ENCODE measurements around the gene ZNF593.
A peak's percentile ranks its signal among the peaks of the same experiment; 100 is the strongest.

ZNF593 gene

DNA sequence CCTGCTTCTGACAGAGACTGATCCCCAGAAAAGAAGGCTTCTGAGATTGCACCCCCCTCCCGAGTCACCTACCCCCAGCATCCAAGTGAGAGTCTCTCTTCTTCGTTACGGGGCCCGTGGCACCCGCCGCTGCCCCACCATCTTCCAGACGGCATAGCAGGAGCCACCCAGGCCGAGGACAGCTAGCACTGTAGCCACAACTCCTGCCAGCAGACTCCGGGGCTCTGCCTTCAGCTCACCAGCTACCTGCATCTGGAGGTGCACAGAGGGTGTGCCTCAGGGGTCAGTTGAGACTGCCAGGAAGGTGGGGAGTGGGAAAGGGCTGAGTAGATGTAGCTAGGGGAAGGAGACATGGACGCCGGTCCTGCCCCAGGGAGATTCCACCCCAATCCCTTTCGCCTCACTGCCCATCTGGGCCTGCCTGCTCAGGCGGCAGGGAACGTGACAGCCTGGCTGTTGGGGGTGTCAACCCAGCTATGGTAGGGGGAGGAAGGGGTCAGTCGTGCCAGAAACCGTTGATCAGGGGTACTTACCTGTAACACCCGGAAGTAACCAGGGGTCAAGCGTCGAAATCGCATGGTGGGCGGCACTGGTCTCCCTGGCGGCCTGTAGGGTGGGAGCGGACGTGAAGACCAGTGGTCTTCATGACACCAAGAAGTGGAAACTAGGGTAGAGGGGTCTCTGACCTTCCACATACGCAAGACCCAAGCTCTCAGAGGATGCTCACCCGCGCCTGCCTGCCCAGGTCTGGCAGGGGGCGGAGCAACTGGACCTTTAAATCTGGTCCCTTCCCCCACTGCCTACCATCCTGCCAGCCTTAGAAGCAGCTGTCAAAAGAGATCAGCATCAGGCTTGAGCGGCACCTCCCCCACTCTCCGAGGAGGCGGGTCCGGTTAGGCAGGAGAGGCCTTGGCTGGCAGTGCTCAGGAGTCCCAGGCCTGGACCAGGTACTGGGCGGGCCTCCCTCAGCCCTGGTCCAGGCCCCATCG lies 1.7 kb downstream of the ZNF593 start, which contains the start of gene ZNF593OS:
ZNF593OS (minus strand) TSS at position 749 of the 989 bp plus-strand sequence; CDS start at position 578, 171 bp downstream.
- no peak for DNase-seq

DNA sequence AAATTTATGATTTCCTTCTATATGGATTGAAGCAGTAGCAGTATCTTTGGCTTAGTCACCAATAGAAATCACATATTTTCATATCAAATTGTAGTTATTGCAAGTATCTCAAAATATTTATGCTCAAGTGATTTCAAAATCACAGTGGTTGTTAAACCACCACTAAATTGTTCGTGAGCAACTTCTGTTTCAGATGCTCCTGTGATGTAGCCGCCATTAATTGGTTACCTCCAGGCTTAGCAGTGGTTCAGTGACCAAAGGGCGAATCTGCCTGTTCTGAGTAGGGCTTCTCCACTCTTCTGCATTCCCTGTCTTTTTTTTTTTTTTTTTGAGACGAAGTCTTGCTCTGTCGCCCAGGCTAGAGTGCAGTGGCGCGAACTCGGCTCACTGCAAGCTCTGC lies 5.6 kb downstream of the ZNF593 start:
- DNase-seq, result no peak

GRCh38 chr1:26177182-26177684 lies 7.5 kb downstream of the ZNF593 start, which contains the start of gene CNKSR1:
CNKSR1 (plus strand) TSS chr1:26177491; CDS start chr1:26177548, 57 bp downstream.
- no peak for DNase-seq

GRCh38 chr1:26180010-26180506 lies 10.3 kb downstream of the ZNF593 start:
- no peak for DNase-seq

DNA sequence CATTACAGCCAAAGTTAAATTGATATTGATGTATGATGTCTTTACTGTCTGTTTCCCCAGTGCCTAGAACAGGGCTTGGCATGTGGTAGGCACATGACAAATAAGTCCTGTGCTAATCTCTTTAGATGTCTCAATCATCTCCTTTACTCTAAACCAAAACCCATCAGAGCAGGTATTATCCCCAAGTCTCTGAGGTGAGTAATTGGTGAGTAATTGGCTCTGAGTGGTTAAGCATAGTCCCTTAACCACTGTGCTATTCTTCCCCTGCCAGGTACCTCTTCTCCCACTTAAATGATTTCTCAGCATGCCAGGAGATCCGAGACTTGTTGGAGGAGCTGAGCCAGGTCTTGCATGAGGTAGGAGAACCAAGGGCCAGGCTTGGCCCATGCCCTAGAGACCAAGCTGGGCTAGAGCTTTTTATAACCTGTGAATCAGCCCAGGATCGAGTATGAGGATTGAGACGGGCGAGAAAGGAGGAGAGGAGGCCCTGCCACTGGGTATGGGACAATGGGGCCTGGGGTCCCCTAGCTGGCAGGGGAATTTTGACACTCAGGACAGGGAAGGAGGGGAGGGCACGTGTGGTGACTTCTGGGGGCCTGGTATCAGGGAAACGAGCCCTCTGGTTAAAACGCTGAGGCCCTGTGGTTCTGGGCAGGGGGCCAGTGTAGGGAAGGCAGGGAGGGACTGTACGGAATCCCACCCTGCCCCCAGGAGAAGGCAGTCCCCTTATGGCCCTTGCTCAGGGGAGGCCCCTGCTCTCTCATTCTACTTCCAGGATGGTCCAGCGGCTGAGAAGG lies 12.1 kb downstream of the ZNF593 start:
- no peak for DNase-seq

GRCh38 chr1:26182383-26182696 lies 12.6 kb downstream of the ZNF593 start:
- DNase-seq, result no peak

GRCh38 chr1:26184086-26184485 lies 14.4 kb downstream of the ZNF593 start:
- no peak for DNase-seq

- DNase-seq, result no peak
Measured at GRCh38 chr1:26184883-26185282, 15.2 kb downstream of the ZNF593 start.

DNA sequence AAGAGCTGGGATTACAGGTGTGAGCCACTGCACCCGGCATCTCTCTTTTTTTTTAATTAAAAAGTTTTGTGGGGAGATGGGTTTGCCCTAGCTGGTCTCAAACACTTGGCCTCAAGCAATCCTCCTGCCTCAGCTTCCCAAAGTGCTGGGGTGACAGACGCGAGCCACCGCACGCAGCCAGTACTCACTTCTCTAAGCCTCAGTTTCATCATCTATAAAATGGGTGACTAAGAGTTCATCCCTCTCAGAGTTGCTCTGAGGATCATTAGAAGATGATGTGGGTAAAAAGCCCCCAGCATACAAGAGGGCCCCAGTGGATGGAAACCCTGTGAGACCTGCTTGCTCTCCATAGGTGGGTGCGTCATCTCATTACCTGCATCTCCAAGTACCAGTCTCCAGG lies 18.2 kb downstream of the ZNF593 start:
- no peak for DNase-seq

DNA sequence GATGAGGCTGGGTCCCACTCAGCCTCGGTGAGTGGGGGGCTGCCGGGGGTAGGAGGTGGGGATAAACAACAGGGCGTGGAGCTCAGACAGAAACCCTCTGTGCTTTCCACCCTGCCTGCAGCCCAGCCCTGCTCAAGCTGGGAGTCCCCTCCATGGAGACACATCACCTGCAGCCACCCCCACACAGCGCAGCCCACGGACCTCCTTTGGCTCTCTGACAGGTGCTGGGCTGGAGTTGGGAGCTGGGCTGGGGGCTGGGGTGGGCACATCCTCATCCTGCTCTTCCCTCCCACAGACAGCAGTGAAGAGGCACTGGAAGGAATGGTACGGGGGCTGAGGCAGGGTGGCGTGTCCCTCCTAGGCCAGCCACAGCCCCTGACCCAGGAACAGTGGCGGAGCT lies 18.8 kb downstream of the ZNF593 start:
- no peak for DNase-seq

DNA sequence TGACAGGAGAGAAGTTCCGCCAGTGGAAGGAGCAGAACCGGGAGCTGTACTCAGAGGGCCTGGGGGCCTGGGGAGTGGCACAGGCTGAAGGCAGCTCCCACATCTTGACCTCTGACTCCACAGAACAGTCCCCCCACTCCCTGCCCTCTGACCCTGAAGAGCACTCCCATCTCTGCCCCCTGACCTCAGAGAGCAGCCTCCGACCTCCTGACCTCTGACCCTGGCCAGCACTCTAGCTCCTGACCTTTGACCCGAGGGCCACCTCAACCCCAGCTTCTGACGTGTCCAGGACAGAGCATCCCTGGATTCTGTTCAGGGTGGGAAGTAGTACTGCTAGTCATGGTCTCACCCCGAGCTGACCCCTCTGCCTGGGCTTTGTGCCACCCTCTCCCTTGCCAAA lies 19.6 kb downstream of the ZNF593 start:
- no peak for DNase-seq

DNA sequence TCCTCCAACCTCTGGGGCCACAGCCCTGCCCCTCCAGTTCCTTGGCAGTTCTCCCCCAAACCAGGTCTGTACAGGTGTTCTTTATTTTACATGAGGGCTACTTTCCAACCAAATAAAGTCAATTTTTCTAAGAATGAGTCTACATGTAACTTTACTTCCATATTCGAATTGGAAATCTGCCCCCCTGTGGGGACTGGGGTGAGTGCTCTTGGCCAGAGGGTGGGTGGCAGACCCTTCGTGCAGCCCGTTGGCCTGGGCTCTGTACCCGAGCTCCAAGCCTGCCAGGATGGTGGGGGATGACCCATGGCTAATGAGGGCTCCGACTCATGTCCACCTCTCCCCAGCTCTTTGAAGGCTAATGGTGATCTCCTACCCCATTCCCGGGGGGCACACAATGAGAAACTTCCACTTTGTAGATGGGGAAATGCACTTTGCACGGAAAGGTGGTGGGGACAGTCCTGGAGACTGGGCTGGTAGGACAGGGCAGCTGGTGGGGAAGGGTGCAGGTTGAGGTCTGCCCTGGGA lies 20.1 kb downstream of the ZNF593 start:
- no peak for DNase-seq

GRCh38 chr1:26190373-26190987 lies 20.8 kb downstream of the ZNF593 start, which contains the start of gene CATSPER4:
CATSPER4 (plus strand) TSS chr1:26190602; CDS start chr1:26190628, 26 bp downstream.
- no peak for DNase-seq

- no peak for DNase-seq
Measured at GRCh38 chr1:26191739-26192138, 22.0 kb downstream of the ZNF593 start.

DNA sequence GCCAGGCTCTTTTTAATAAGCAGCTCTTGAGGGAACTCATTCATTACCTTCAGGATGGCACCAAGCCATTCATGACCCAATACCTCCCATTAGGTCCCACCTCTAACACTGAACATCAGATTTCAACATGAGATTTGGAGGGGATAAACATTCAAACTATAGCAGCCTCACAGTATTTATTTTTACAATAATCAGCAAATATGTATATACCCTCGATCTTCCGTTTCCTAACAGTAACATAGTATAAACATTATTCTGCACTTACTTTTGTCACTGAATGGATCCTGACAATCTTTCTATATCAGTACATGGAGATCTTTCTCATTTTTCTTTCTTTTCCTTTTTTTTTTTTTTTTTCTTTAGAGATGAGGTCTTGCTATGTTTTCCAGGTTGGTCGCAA lies 26.1 kb downstream of the ZNF593 start:
- DNase-seq, result no peak

- DNase-seq, result no peak
Measured at GRCh38 chr1:26197301-26197700, 27.6 kb downstream of the ZNF593 start.

DNA sequence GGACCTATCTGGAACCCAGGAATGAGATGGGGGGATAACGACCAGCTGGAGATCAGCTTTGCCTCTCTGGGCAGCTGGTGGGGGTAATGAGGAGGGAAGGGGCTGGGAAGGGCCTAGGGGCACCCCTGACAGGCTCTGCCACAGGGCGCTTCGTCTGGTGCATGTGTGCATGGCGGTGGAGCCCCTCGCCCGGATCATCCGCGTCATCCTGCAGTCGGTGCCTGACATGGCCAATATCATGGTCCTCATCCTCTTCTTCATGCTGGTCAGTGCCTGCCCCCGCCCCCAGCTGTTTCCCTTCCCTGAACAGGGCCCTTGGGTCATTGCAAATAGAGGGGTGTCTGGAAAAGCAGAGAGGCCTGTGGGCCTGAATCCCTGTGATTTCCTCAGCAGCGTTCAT lies 28.1 kb downstream of the ZNF593 start:
- DNase-seq, result no peak

- no peak for DNase-seq
Measured at GRCh38 chr1:26200413-26200812, 30.7 kb downstream of the ZNF593 start.

GRCh38 chr1:26203642-26204318 lies 34.1 kb downstream of the ZNF593 start:
- DNase-seq, result no peak

DNA sequence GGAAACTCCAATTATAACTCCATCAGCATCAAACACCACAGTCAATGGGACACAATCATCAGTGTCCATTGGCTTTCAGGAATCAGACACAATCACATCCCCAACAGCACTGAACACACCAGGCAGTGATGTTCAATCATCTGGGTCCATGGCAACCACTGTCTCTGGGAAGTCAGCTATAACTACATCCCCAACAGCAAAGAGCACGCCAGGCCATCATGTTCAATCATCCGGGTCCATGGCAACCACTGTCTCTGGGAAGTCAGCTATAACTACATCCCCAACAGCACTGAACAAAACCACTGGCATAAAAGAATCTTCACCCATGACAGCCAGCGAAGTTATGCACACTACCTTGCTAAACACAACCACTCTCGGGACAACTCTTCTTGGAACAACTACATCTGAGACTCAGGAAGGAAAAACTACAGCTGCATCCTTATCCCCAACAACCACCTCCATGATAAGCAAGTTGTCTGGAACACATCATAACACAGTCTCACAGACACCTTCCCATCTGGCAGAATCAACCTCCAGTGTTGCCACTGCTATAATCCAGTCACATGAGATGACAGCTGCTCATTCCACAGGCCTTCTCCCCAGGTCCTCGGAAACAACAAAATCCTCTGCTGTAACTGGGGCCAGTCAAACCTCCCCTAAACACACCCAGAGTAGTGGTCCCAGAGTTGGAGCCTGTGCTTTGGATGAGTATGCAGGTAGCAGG lies 40.6 kb downstream of the ZNF593 start:
- peak; percentile 32 for DNase-seq

- DNase-seq, result no peak
Measured at GRCh38 chr1:26212726-26213125, 43.0 kb downstream of the ZNF593 start.
